NCI-H2171 (cell line): ENCODE measurements around the gene SAMD7.

Experiments used
- DNase-seq: peaks from one replicate; lab custom pipeline; 2025; lab: John Stamatoyannopoulos, UW

The SAMD7 gene

DNA sequence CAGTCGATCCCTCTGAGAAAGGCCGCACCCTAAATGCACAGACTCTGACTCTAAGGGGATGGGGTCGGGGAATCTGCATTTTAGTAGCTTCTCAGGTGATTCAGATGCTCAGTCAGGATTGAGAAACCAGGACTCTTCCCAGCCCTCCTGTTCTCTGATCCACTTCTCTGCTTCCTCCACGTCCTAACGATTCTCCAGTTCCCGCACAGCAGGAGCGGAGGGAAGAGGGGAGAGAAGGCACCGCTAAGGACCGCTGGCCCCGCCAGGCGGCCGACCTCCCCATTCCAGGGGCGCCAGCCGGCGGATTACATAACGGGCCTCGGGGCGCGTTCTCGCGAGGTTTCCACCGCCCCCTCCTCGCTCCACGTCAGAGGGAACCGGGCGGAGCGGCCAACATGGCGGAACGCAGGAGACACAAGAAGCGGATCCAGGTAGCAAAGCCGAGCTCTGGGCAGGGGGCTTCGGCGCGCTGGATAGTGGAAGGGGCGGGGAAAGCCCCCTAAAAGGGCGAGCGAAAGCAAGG lies 55.1 kb downstream of the SAMD7 start, which contains the start of gene SEC62:
TSS of gene SEC62 (plus strand) at position 380 of the 523 bp plus-strand sequence. CDS start at position 396, 16 bp downstream.
- peak; percentile 91 for DNase-seq

- peak; percentile 64 for DNase-seq
Observed at GRCh38 chr3:169966951-169967915, 55.9 kb downstream of the SAMD7 start.

- DNase-seq = no peak
Observed at GRCh38 chr3:169968224-169968885, 57.0 kb downstream of the SAMD7 start.

GRCh38 chr3:169969174-169970095 lies 58.1 kb downstream of the SAMD7 start:
- DNase-seq = no peak

- DNase-seq = no peak
Observed at GRCh38 chr3:169970847-169971246, 59.5 kb downstream of the SAMD7 start.

DNA sequence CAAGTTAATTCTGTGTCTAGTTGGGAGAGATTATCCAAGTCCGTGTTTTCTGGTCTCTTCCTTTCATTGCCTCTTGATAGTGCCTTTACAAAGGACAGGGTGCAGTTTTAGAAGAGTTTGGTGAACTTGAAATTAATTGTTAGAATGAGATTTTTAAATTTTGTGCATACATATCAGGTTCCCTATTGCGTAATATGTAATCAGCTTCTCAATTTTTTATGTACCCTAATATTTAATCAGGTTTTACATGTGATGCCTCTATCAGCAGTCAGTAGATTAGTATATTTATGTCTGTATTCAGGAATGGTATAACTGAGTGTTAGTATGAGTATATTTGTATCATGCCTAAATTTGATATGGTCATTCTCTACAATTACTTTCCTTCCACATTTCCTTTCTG lies 60.1 kb downstream of the SAMD7 start:
- DNase-seq = no peak

DNA sequence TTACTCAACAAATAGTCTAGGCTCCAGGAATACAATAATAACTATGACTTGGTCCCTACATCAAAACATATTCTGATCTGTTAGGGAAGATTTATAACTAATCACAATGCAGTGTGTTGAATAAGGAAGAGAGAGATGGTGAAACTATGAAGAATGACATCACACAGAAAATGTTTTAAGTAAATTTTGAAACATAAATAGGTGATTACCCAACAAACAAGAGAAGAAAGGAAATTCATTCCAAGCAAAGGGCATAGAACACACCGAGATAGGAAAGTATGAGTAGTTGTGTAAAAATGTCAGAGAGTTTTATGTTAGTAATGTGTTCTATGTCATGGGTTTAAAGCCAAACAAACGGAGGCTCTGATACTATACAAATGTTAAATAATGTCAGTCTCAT lies 68.7 kb downstream of the SAMD7 start:
- DNase-seq = no peak

DNA sequence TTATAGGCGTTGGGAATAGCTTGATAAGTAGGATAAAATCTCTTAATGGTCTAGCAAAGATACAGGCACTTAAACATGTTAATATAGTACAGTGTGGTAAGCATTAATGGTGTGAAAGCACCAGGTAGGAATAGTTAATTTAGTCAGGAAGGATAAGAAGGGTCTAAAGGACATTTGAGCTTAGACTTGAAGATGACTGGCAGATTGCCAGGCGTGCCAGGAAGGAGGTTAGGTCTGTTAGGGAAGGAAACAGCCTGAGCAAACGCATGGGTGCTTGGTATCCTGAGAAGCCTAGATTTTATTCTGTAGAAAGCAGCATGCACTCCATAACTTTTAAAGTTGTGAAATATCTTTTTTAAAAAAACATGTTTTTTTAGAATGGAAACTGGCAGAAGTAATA lies 72.9 kb downstream of the SAMD7 start:
- DNase-seq = no peak
